ENCODE measurements around the gene TTLL6. TPM values are rescaled to one million over a fixed set of nuclear protein-coding genes. Genes with fewer than 3 reads are reported as not detected.

The TTLL6 gene
- total RNA-seq, 1 donor from 2014 or later: 17.4 TPM

DNA sequence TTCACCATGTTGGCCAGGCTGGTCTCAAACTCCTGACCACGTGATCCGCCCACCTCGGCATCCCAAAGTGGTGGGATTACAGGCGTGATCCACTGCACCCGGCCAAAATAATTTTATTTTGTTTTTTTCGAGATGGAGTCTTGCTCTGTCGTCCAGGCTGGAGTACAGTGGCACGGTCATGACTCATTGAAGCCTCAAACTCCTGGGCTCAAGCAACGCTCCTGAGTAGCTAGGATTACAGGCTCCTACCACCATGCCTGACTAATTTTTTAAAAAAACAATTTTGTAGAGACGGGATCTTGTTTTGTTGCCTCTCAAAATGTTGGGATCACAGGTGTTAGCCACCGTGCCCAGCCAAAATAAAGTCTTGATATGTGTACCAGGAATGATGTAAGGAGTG, 2.4 kb upstream of the TTLL6 start:
- H3K79me2 ChIP-seq (ENCODE audit: low read depth): no peaks in the 10 kb centered on the region
- no peak overlapping the region for H3K9ac ChIP-seq
- H3K4me3 ChIP-seq: no peak overlapping the region
- H3K4me1 ChIP-seq: peaks cover 20% of the 10 kb centered on the region
- Mint-ChIP-seq H3K36me3 (no peaks in the 10 kb centered on the region), H3K9me3 (no peaks in the 10 kb centered on the region), H3K27me3 (ENCODE audit: insufficient read depth, low read depth) (peaks cover 22% of the 10 kb centered on the region), H3K4me3 (no peak overlapping the region), H3K27ac (no peak overlapping the region), H3K4me1 (peaks cover 18% of the 10 kb centered on the region)
- no peaks in the 10 kb centered on the region for H3K36me3 ChIP-seq
- H3F3A ChIP-seq (ENCODE audit: low read depth): peaks cover 27% of the 10 kb centered on the region
- peaks cover 22% of the 10 kb centered on the region for H3K27me3 ChIP-seq
- no peak overlapping the region for H3K4me2 ChIP-seq
- no peak overlapping the region for H3K27ac ChIP-seq
- no peaks in the 10 kb centered on the region for H3K9me3 ChIP-seq (ENCODE audit: low read depth)
- DNase-seq (ENCODE audit: low spot score): no peak
- H2AFZ ChIP-seq (replicated peaks): no peak overlapping the region
- TF ChIP-seq, protein P1, sequence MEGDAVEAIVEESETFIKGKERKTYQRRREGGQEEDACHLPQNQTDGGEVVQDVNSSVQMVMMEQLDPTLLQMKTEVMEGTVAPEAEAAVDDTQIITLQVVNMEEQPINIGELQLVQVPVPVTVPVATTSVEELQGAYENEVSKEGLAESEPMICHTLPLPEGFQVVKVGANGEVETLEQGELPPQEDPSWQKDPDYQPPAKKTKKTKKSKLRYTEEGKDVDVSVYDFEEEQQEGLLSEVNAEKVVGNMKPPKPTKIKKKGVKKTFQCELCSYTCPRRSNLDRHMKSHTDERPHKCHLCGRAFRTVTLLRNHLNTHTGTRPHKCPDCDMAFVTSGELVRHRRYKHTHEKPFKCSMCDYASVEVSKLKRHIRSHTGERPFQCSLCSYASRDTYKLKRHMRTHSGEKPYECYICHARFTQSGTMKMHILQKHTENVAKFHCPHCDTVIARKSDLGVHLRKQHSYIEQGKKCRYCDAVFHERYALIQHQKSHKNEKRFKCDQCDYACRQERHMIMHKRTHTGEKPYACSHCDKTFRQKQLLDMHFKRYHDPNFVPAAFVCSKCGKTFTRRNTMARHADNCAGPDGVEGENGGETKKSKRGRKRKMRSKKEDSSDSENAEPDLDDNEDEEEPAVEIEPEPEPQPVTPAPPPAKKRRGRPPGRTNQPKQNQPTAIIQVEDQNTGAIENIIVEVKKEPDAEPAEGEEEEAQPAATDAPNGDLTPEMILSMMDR (IDR thresholded peaks at IDR 0.05): no peak
- no peak for TF ChIP-seq EZH2 (IDR thresholded peaks at IDR 0.05)
- TF ChIP-seq EZH2phosphoT487 (IDR thresholded peaks at IDR 0.05): no peak
- H4K20me1 ChIP-seq (ENCODE audit: low read depth): no peaks in the 10 kb centered on the region

DNA sequence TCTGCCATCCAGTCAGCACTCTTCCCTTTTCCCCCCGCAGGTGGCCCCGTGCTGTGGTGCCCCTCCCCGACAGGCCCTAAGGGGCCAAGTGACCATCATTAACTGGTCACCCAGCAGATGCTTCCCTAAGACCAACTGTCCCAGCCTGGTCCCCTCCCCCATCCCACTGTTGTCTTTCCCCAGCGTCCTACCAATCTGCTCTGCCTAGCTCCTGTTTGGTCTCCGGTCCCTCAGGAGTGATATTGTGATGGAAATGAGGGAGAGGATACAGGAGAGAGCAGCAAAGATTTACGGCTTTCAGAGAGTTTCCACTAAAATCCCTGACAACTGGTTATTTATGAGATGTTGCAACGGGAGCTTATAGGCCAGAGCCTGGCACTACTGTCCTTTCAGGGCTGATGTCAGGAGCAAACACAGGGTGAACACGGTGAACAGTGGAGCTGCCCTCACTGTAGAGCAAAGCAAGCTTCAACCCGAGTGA, 1.4 kb upstream of the TTLL6 start:
- Mint-ChIP-seq H3K4me3 (peak overlapping the region; percentile 62), H3K9me3 (no peaks in the 10 kb centered on the region), H3K27me3 (ENCODE audit: insufficient read depth, low read depth) (peaks cover 27% of the 10 kb centered on the region), H3K36me3 (no peaks in the 10 kb centered on the region), H3K27ac (peak overlapping the region; percentile 7), H3K4me1 (peaks cover 18% of the 10 kb centered on the region)
- Histone ChIP-seq H3K4me3 (peak overlapping the region; percentile 12), H3K79me2 (ENCODE audit: low read depth) (no peaks in the 10 kb centered on the region), H3K27ac (no peak overlapping the region), H3K9me3 (ENCODE audit: low read depth) (no peaks in the 10 kb centered on the region), H3K36me3 (no peaks in the 10 kb centered on the region), H3K4me1 (peaks cover 20% of the 10 kb centered on the region), H3K9ac (no peak overlapping the region), H2AFZ (replicated peaks) (peak overlapping the region; percentile 59), H3K4me2 (peak overlapping the region; percentile 73), H4K20me1 (ENCODE audit: low read depth) (no peaks in the 10 kb centered on the region), H3K27me3 (peaks cover 23% of the 10 kb centered on the region), H3F3A (ENCODE audit: low read depth) (peaks cover 27% of the 10 kb centered on the region)
- TF ChIP-seq EZH2phosphoT487 (IDR thresholded peaks at IDR 0.05) (no peak), EZH2 (IDR thresholded peaks at IDR 0.05) (no peak)
- TF ChIP-seq, protein P1 (IDR thresholded peaks at IDR 0.05): no peak
- peak; percentile 71 for DNase-seq (ENCODE audit: low spot score)

DNA sequence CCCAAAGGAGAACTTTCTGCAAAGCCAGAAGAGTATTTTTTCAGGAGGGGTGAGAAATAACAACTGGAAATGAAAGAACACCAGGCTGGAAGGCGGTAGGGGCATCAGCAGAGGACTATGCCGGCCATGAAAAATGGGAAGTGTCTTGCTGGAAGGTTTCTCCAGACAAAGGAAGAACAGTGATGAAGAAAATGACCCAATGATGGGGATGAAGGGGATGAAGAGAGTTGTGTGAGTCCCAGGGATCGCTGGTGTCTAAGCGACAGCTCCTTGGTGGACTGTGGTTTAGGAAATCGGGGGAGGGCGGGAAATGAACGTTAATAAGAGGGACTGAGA, 623 bp downstream of the TTLL6 start:
- TF ChIP-seq, protein P1 (IDR thresholded peaks at IDR 0.05): no peak
- TF ChIP-seq EZH2 (IDR thresholded peaks at IDR 0.05): peak; percentile 38
- peak overlapping the region; percentile 98 for H2AFZ ChIP-seq (replicated peaks)

More for the DNA sequence above, 623 bp downstream of the TTLL6 start:
- Histone ChIP-seq H3K36me3 (no peaks in the 10 kb centered on the region), H3K4me3 (peak overlapping the region; percentile 88), H3K4me2 (peak overlapping the region; percentile 98), H3K9me3 (ENCODE audit: low read depth) (no peaks in the 10 kb centered on the region), H3K9ac (no peak overlapping the region), H3F3A (ENCODE audit: low read depth) (peaks cover 27% of the 10 kb centered on the region), H3K4me1 (peaks cover 20% of the 10 kb centered on the region), H4K20me1 (ENCODE audit: low read depth) (no peaks in the 10 kb centered on the region), H3K79me2 (ENCODE audit: low read depth) (no peaks in the 10 kb centered on the region), H3K27ac (no peak overlapping the region), H3K27me3 (peaks cover 23% of the 10 kb centered on the region)
- Mint-ChIP-seq H3K4me1 (peaks cover 18% of the 10 kb centered on the region), H3K27me3 (ENCODE audit: insufficient read depth, low read depth) (peaks cover 34% of the 10 kb centered on the region), H3K36me3 (no peaks in the 10 kb centered on the region), H3K9me3 (no peaks in the 10 kb centered on the region), H3K4me3 (peak overlapping the region; percentile 76), H3K27ac (no peak overlapping the region)
- no peak for DNase-seq (ENCODE audit: low spot score)
